Aorta (tissue), 5 donors: ENCODE data around the gene APOB. TPM values are rescaled to one million over a fixed set of nuclear protein-coding genes. Genes with fewer than 3 reads are reported as not detected.

ENCODE experiments used
- ATAC-seq: fragments of 200-7000 bp; cut with Tn5 transposase; one replicate; pipeline ENCODE4 v1.9.1; 2022; ENCODE audit warnings: moderate library complexity; ENCODE audit not compliant: low FRiP score
- DNase-seq, 2 donors: peaks; one replicate each; pipeline ENCODE4 v3.0.0-alpha.2; 2020
- H3K27ac ChIP-seq, 2 donors: one replicate each; pipeline ENCODE4 v1.5.1; 2013; ENCODE audit warnings: low read length in 2 of 2, mild to moderate bottlenecking in 2 of 2, moderate library complexity in 2 of 2, control low read depth in 1 of 2, inconsistent platforms in 1 of 2, low read depth in 1 of 2
- H3K27me3 ChIP-seq, 2 donors: one replicate each; pipeline ENCODE4 v1.6.1; 2013; ENCODE audit warnings: control low read depth in 1 of 2, low read length in 1 of 2, mild to moderate bottlenecking in 1 of 2, moderate library complexity in 1 of 2; ENCODE audit not compliant: insufficient read depth in 2 of 2, control insufficient read depth in 1 of 2
- H3K36me3 ChIP-seq, 2 donors: one replicate each; pipeline ENCODE4 v1.6.1; 2013; ENCODE audit warnings: control low read depth in 1 of 2, low read length in 1 of 2, mild to moderate bottlenecking in 1 of 2; ENCODE audit not compliant: insufficient read depth in 2 of 2, control insufficient read depth in 1 of 2
- H3K4me1 ChIP-seq, 2 donors: one replicate each; pipeline ENCODE4 v1.6.1; 2013; ENCODE audit warnings: low read length in 2 of 2, control low read depth in 1 of 2, mild to moderate bottlenecking in 1 of 2, moderate library complexity in 1 of 2; ENCODE audit not compliant: insufficient read depth in 2 of 2, control insufficient read depth in 1 of 2
- H3K4me3 ChIP-seq, 2 donors: one replicate each; pipeline ENCODE4 v1.5.1; 2013; ENCODE audit warnings: low read length in 2 of 2, control low read depth in 1 of 2, mild to moderate bottlenecking in 1 of 2
- H3K9me3 ChIP-seq: one replicate; pipeline ENCODE4 v1.6.1; 2013; ENCODE audit warnings: mild to moderate bottlenecking, low read length; ENCODE audit not compliant: control insufficient read depth
- WGBS, 2 donors: extraction: QIAGEN DNeasy Blood & Tissue Kit; methylation state at CpG; one replicate each; pipeline ENCODE4 v1.1.7; 2013; 5-methylcytosine and 5-hydroxymethylcytosine counted together
- intact Hi-C, 2 donors: fragments of 100-400 bp; cut with DNase I; formaldehyde crosslinking; loops; one replicate each; pipeline versions ENCODE4 v1.14.2 to v1.15.0; 2022
- polyA plus RNA-seq, 2 donors: library from polyadenylated mRNA; stranded (reverse); fragments of 200-250 nt; gene quantifications; one replicate each; pipeline ENCODE4 v1.2.3, GENCODE V29; 2013
- total RNA-seq, 2 donors: library from RNA; stranded (reverse); fragmentation: NEBNext Ultra II Directional; extraction: Animal tissue kit (Norgen Biotek cat#: 25700); gene quantifications; one replicate each; pipeline ENCODE4 v1.2.1, GENCODE V29; 2021
- donor health status: healthy with polysubstance abuse.
- donor health status: Bipolar disorder and iron deficiency.
- donor health status: DM: no; HTN: no; CAD: no.
- donor health status: DM: no; HTN: no; CAD: no.
- donor health status: DM: yes; HTN: yes; CAD: no.

The APOB gene
- total and polyA plus RNA-seq, 4 donors: 0.38 to 8.8 (median 5.3) TPM

DNA sequence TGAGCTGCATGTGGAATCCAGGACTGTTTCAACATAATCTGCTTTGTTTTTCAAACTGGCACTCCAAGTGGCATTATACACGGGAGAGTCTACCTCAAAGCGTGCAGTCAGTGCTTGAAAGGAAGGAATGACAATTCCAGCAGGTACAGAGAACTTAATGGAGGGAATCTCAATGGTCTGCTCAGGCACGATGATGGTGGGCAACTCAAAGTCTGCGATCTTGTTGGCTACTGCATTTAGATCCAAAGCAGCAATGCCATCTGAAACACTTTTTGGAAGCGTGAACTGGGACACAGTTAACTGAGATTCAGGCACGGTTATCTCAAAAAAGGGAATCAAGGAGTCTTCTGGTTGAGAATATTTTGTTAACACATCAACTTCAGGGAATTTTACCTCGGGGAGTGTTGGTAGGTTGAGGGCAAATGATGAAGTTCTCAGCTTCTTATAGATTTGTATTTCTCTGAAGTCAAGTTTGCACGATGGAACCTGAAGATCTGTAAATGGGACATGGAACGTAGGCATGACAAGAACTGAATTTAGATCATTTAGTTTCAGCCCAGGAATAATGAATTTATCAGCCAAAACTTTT, 38.7 kb downstream of the APOB start:
- no peak overlapping the region for H3K4me3 ChIP-seq
- intact Hi-C loops: no loop called here
- H3K4me1 ChIP-seq: no peaks in the 10 kb centered on the region
- no peaks in the 10 kb centered on the region for H3K27me3 ChIP-seq
- peaks cover 8% of the 10 kb centered on the region for H3K9me3 ChIP-seq
- 90 to 92% methylated on average over 9 of the region's 9 CpGs for WGBS, 2 donors
- DNase-seq (no peak), ATAC-seq (no peak)
- no peak overlapping the region for H3K27ac ChIP-seq
- peaks cover 3 to 6% of the 10 kb centered on the region in 2 donors for H3K36me3 ChIP-seq

DNA sequence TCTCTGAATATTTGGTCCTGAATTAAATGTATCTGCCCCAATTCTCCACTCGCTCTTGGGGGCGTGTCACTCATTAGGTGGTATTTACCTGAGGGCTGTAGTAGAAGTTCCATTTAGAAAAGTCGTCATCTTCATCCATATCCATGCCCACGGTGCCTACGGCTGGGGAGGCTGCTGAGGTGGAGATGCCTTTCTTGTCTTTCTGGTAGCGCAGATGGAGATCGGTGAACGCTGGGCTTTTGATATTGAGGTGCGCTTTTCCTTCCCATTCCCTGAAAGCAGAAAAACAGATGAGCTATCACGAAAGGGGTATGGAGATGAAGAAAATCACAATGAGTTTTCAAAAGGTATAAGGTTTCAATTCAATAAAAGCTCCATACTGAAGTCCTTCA, 39.7 kb downstream of the APOB start:
- 94 to 95% methylated on average over 10 of the region's 10 CpGs for WGBS, 2 donors

DNA sequence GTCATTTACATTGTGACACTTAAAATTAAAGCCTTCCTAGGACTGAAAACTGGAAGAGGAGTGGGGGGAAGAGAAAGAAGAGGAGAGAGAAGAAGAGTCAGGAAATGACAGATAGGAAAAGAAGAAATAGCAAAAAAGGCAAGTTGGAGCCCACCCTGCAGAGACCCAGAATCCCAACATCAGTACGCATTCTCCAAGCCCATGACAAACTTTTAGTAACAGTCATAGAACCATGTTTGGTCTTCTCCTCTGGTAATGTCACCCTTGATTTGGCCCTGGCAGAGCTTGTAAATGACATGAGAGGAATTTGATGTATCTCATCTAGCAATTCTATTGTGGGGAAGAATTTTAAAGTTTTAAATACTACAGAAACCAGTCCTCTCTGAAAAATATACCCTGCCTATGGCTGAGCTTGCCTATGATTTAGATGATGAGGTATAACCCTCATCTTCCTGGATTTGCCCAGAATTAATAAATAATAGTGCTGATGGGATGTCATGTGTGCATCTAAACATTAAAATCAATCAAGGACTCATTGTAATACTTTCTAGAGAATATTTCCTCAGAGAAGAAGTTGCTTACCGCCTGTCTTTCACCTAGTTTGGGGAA, 40.2 kb downstream of the APOB start:
- DNase-seq: no peak
- Histone ChIP-seq H3K4me1 (peaks cover 0 to 1% of the 10 kb centered on the region in 2 donors), H3K36me3 (peaks cover 3 to 6% of the 10 kb centered on the region in 2 donors), H3K27me3 (no peaks in the 10 kb centered on the region), H3K27ac (no peak overlapping the region), H3K9me3 (peaks cover 5% of the 10 kb centered on the region), H3K4me3 (no peak overlapping the region)
- no peak for ATAC-seq
- intact Hi-C loops: loop anchor here in 1 of 2 donors (5.0 kb wide), 1 partner anchor 34 kb away; no protein-coding TSS in a partner anchor
- WGBS, 2 donors: 95 to 97% methylated on average over 2 of the region's 2 CpGs

More for the DNA sequence above, 39.7 kb downstream of the APOB start:
- Histone ChIP-seq H3K4me1 (peaks cover 0 to 1% of the 10 kb centered on the region in 2 donors), H3K36me3 (peaks cover 3 to 6% of the 10 kb centered on the region in 2 donors), H3K27me3 (no peaks in the 10 kb centered on the region), H3K27ac (no peak overlapping the region), H3K9me3 (peaks cover 8% of the 10 kb centered on the region), H3K4me3 (no peak overlapping the region)
- ATAC-seq: no peak
- no peak for DNase-seq
- intact Hi-C loops: loop anchor here in 1 of 2 donors (5.0 kb wide), 1 partner anchor 33 kb away; no protein-coding TSS in a partner anchor

DNA sequence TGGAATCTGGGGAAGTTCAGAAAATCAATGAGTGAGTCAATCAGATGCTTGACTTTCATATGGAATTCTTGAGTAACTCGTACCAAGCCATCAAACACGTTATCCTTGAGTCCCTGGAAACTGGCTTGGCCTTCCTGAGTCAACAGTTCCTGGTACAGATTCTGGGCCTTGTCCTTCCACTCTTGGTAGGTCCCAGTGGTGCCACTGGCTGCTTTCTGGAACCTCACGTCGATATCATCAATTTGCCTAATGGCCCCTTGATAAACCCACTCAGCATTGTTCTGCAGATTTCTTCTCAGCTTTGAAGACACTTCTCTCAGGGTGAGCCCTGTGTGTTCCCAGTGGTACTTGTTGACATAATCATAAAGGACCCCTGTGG, 41.1 kb downstream of the APOB start:
- Histone ChIP-seq H3K27me3 (no peaks in the 10 kb centered on the region), H3K36me3 (peaks cover 3 to 6% of the 10 kb centered on the region in 2 donors), H3K9me3 (peaks cover 5% of the 10 kb centered on the region), H3K4me3 (no peak overlapping the region), H3K27ac (no peak overlapping the region), H3K4me1 (peaks cover 0 to 1% of the 10 kb centered on the region in 2 donors)
- intact Hi-C loops: loop anchor here in 1 of 2 donors (5.0 kb wide), 1 partner anchor 34 kb away; no protein-coding TSS in a partner anchor
- WGBS, 2 donors: 83 to 90% methylated on average over 4 of the region's 4 CpGs
- ATAC-seq (no peak), DNase-seq (no peak)

DNA sequence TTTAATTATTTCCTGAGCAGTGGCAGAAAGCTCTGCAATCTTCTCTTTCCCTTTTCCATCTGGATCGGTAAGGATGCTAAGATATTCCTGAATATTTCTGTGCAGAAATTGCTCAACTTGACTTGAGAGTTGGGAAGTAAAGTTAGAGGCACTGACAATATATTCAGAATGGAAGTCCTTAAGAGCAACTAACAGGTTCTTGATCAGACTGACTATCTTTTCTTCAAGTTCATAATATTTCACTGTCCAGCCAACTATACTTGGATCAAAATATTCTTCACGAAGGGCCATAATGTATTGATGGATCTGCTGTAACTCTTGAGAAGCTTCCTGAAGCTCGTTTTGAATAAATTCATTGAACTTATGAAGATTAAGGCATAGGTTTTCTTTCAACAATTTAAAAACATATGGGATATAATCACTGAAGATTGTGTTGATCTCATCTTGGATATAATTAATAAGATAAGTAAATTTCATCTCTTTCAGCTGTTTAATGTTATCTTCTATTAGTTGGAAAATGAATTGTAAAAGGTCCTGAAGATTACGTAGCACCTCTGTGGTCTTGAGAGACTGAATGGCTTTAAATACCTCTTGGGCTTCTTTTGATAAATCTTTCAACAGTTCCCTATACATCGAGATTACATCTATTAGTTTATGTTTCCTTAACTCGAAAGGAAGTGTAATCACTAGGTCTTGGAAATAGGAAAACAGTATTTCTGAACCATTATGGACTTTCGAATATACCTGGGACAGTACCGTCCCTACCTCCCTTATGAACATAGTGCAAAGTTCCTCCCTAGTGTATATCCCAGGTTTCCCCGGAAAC, 41.7 kb downstream of the APOB start:
- H3K4me1 ChIP-seq: peaks cover 0 to 1% of the 10 kb centered on the region in 2 donors
- H3K36me3 ChIP-seq: peaks cover 3 to 6% of the 10 kb centered on the region in 2 donors
- no peak overlapping the region for H3K4me3 ChIP-seq
- H3K27me3 ChIP-seq: no peaks in the 10 kb centered on the region
- WGBS, 2 donors: 82 to 86% methylated on average over 9 of the region's 9 CpGs
- H3K9me3 ChIP-seq: peaks cover 5% of the 10 kb centered on the region
- DNase-seq (no peak), ATAC-seq (no peak)
- intact Hi-C loops: loop anchor here in 1 of 2 donors (5.0 kb wide), 1 partner anchor 35 kb away; no protein-coding TSS in a partner anchor
- no peak overlapping the region for H3K27ac ChIP-seq

DNA sequence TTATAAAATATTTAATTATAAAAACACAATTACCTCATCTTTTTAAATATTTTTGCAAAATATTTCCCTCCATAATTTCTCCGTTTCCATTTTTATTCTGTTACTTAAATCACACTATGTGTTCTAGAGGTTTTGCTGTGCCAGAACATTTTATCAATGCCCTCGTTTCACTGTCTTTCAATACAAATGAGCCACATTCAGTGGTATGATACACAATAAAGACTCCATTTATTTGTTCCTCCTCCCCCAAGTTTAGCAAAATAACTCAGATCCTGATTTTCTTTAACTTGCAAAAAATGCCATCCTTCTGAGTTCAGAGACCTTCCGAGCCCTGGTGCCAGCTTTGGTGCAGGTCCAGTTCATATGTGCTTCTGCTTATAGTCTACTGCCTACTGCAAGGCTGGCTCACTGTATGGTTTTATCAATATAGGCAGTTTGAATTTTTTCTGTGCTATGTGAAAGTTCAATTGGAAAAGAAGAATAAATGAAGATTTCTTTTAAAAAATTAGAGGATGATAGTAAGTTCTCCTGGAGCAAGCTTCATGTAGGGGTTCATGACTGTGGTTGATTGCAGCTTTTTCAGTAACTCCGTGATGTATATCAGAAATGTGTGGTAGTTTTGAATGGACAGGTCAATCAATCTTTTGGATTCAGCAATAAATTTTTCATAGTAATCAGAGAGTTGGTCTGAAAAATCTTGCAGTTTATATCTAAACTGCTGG, 42.5 kb downstream of the APOB start:
- peaks cover 3 to 6% of the 10 kb centered on the region in 2 donors for H3K36me3 ChIP-seq
- no peaks in the 10 kb centered on the region for H3K27me3 ChIP-seq
- peaks cover 5% of the 10 kb centered on the region for H3K9me3 ChIP-seq
- DNase-seq: no peak
- ATAC-seq: no peak
- H3K27ac ChIP-seq: no peak overlapping the region
- H3K4me1 ChIP-seq: peaks cover 0 to 1% of the 10 kb centered on the region in 2 donors
- WGBS, 2 donors: 92 to 93% methylated on average over 4 of the region's 4 CpGs
- intact Hi-C loops: loop anchor here in 1 of 2 donors (5.0 kb wide), 1 partner anchor 36 kb away; no protein-coding TSS in a partner anchor
- H3K4me3 ChIP-seq: no peak overlapping the region

DNA sequence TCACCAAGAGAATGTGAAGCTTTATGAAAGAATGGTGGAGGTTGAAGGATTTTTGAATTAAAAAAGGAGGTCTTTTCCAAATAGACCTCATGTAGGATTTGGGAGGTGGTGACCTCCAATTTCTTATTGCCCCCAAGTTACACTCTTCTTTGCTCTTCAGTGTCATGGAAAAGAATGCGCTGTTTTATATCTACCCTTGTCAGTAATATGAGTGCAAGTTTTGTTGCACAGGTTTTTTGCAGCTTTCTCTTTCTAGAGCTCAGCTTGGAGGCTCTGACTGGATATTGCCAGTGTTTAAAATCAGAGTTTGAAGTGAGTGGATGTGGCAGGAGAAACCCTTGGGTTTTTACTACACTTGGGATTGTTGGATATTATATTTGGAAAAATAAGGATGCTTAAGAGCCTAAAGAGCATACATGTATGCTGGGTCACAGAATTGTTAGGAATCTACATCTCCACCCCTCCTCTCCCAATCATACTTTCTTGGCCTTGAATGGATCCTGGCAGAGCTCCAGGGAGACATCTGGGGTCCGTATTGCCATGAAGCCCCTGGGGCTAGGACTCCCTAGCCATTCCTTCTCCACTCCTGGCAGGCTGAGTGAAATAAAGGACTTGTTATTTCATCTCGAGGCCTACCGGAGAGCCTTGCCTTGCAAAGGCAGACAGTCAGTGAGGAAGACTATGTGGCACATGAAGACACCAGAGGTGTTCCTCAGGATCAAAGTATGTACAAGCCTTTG, 43.8 kb downstream of the APOB start:
- Histone ChIP-seq H3K27me3 (no peaks in the 10 kb centered on the region), H3K36me3 (peaks cover 3 to 4% of the 10 kb centered on the region in 2 donors), H3K4me3 (no peak overlapping the region), H3K4me1 (peaks cover 0 to 1% of the 10 kb centered on the region in 2 donors), H3K27ac (no peak overlapping the region), H3K9me3 (peaks cover 5% of the 10 kb centered on the region)
- 81 to 84% methylated on average over 4 of the region's 4 CpGs for WGBS, 2 donors
- ATAC-seq (no peak), DNase-seq (no peak)
- intact Hi-C loops: loop anchor here in 1 of 2 donors (5.0 kb wide), 1 partner anchor 37 kb away; no protein-coding TSS in a partner anchor
